Cardiac septum (tissue), 1 donor: ENCODE data around the gene OR51E1. TPM values are rescaled to one million over a fixed set of nuclear protein-coding genes. Genes with fewer than 3 reads are reported as not detected.

Source experiments
- DNase-seq: peaks from one replicate; pipeline ENCODE4 v3.0.0-alpha.2; 2020; ENCODE audit warnings: low spot score
- intact Hi-C: fragments of 100-400 bp; cut with DNase I; formaldehyde crosslinking; loops from one replicate; pipeline ENCODE4 v1.14.0; 2022
- long read RNA-seq: library from polyadenylated mRNA; unstranded; transcript quantifications from one replicate; pipeline ENCODE4 v2.0.0, GENCODE V29; 2021
- total RNA-seq: library from RNA; stranded (reverse); fragmentation: NEBNext Ultra II Directional; extraction: Animal tissue kit (Norgen Biotek cat#: 25700); gene quantifications from one replicate; pipeline ENCODE4 v1.2.1, GENCODE V29; 2021
- donor health status: DM: no; HTN: no; CAD: no.

Gene OR51E1
- 1.00 TPM for total RNA-seq
- long read RNA-seq, partial matches to known transcripts = 1 of 4 reads
- long read RNA-seq, other reads (novel, unspliced or antisense) = 1 of 4 reads

GRCh38 chr11:4643682-4644081 lies at the start of gene OR51E1:
TSS of gene OR51E1 (plus strand) at chr11:4643982. CDS start at chr11:4652527, 8,545 bp downstream.
- intact Hi-C loops = loop anchor here (2.0 kb wide), 1 partner anchor 33 kb away; no protein-coding TSS in a partner anchor
- DNase-seq = no peak

- intact Hi-C loops = no loop called here
- no peak for DNase-seq
Measured at GRCh38 chr11:4605057-4605456, 38.7 kb upstream of the OR51E1 start.

- no peak for DNase-seq
- intact Hi-C loops = no loop called here
Measured at GRCh38 chr11:4606231-4607015, 37.4 kb upstream of the OR51E1 start.

- intact Hi-C loops = no loop called here
- DNase-seq = no peak
Measured at GRCh38 chr11:4607096-4607495, 36.7 kb upstream of the OR51E1 start.

GRCh38 chr11:4607781-4608666 lies 35.8 kb upstream of the OR51E1 start, which contains the start of gene TRIM68:
TSS of gene TRIM68 (minus strand) at chr11:4608231. CDS start at chr11:4605504, 2,727 bp downstream.
- DNase-seq = peak; percentile 99
- intact Hi-C loops = no loop called here

- intact Hi-C loops = loop anchor here (2.0 kb wide), 1 partner anchor 32 kb away; the partner anchor contains the start of gene OR51E1
- DNase-seq = no peak
Measured at GRCh38 chr11:4610258-4610935, 33.4 kb upstream of the OR51E1 start.

- no peak for DNase-seq
- intact Hi-C loops = loop anchor here (2.0 kb wide), 1 partner anchor 31 kb away; the partner anchor contains the start of gene OR51E1
Measured at GRCh38 chr11:4611986-4612385, 31.8 kb upstream of the OR51E1 start.

- intact Hi-C loops = no loop called here
- DNase-seq = no peak
Measured at GRCh38 chr11:4615856-4616444, 27.8 kb upstream of the OR51E1 start.

- DNase-seq = no peak
- intact Hi-C loops = no loop called here
Measured at GRCh38 chr11:4619514-4619913, 24.3 kb upstream of the OR51E1 start.

- DNase-seq = no peak
- intact Hi-C loops = loop anchor here (5.0 to 10.0 kb wide), 2 partner anchors 376 to 758 kb away; partner anchors contain the start of gene OR51M1
Measured at GRCh38 chr11:4626207-4627099, 17.3 kb upstream of the OR51E1 start.

- intact Hi-C loops = no loop called here
- no peak for DNase-seq
Measured at GRCh38 chr11:4636136-4636535, 7.6 kb upstream of the OR51E1 start.

GRCh38 chr11:4636962-4637661 lies 6.7 kb upstream of the OR51E1 start, which contains the start of gene OR51D1:
TSS of gene OR51D1 (plus strand) at chr11:4637477. CDS start at chr11:4639791, 2,314 bp downstream.
- intact Hi-C loops = loop anchor here (1.0 kb wide), 1 partner anchor 189 kb away; no protein-coding TSS in a partner anchor
- DNase-seq = peak; percentile 82

- intact Hi-C loops = loop anchor here (1.0 kb wide), 1 partner anchor 189 kb away; no protein-coding TSS in a partner anchor
- no peak for DNase-seq
Measured at GRCh38 chr11:4637662-4638047, 6.1 kb upstream of the OR51E1 start.

GRCh38 chr11:4639931-4640330 lies 3.9 kb upstream of the OR51E1 start:
- intact Hi-C loops = no loop called here
- DNase-seq = no peak

GRCh38 chr11:4641501-4641900 lies 2.3 kb upstream of the OR51E1 start:
- DNase-seq = no peak
- intact Hi-C loops = no loop called here

GRCh38 chr11:4642043-4642442 lies 1.7 kb upstream of the OR51E1 start:
- intact Hi-C loops = loop anchor here (2.0 kb wide), 1 partner anchor 31 kb away; no protein-coding TSS in a partner anchor
- no peak for DNase-seq

- DNase-seq = no peak
- intact Hi-C loops = loop anchor here (2.0 kb wide), 1 partner anchor 32 kb away; no protein-coding TSS in a partner anchor
Measured at GRCh38 chr11:4643076-4643475, 706 bp upstream of the OR51E1 start.
